Neural crest cell (in vitro differentiated cells): ENCODE results near the gene FIBP. TPM values are rescaled to one million over a fixed set of nuclear protein-coding genes. Genes with fewer than 3 reads are reported as not detected.

Source experiments
- DNase-seq: peaks from one replicate; pipeline ENCODE4 v3.0.0; 2021; ENCODE audit warnings: low read depth, mixed read lengths, low spot score
- H3K27ac Mint-ChIP-seq: one replicate; pipeline ENCODE4 v1.8.0; 2021; ENCODE audit warnings: mild to moderate bottlenecking, mixed read lengths; ENCODE audit not compliant: unreplicated experiment
- H3K27me3 Mint-ChIP-seq: 2 replicates; pipeline ENCODE4 v1.8.0; 2021; ENCODE audit warnings: low read depth, mild to moderate bottlenecking, mixed read lengths
- H3K36me3 Mint-ChIP-seq: 2 replicates; pipeline ENCODE4 v1.8.0; 2021; ENCODE audit warnings: low read depth, mild to moderate bottlenecking, mixed read lengths
- H3K4me1 Mint-ChIP-seq: 2 replicates; pipeline ENCODE4 v1.8.0; 2021; ENCODE audit warnings: mixed read lengths
- H3K4me3 Mint-ChIP-seq: one replicate; pipeline ENCODE4 v1.8.0; 2021; ENCODE audit warnings: mild to moderate bottlenecking, mixed read lengths
- H3K9me3 Mint-ChIP-seq: 2 replicates; pipeline ENCODE4 v1.8.0; 2021; ENCODE audit warnings: mixed read lengths
- total RNA-seq: library from RNA; stranded (reverse); gene quantifications from 2 replicates; pipeline ENCODE4 v1.2.1, GENCODE V29; 2021
- TF ChIP-seq, protein P1 (sequence below): fragments of 200-600 bp; sonication (generic); conservative IDR thresholded peaks from 2 replicates; pipeline ENCODE4 v1.5.0; 2021; ENCODE audit warnings: antibody characterized with exemption, mild to moderate bottlenecking

The FIBP gene
- total RNA-seq, 1 donor from 2014 or later = 90.0 TPM

DNA sequence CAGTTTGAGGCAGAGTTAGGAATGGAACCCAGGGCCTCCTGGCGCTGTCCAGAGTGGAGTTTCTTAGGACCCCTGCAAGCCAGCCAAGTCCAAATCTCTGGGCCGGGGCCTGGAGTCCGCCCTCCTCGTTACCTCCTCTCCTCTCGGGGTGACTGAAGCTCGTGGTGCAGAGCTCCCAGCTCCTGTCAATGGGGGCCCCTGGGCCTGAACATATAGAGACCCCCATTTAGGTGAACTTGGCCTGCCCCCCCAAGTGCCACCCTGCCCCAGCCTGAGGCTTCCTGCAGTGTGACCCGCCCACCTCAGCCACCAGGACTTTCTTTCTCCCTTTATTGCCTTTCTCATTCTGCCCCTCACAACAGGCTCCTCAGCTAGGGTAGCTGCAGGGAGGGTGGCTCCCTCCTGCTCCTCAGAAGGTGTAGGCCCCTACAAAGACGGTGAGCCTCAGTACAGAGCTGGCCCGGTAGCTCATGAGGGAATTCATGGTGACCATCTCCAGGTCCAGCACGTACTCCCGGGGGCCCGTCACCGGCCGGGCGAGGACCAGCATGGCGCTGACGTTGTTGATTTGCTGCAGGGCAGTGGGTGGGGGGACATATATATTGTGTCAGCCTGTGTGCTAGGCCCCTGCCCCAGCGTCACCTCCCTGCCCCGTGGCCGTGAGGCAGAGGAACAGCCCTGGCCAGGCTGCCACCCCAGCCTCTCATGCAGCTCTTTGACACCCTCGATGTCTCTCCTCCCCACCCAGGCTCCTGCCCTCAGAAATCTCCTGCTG, 21.6 kb downstream of the FIBP start:
- H3K27me3 Mint-ChIP-seq = no peaks in the 10 kb centered on the region
- DNase-seq = no peak
- H3K36me3 Mint-ChIP-seq = peaks cover 8% of the 10 kb centered on the region
- TF ChIP-seq, protein P1, sequence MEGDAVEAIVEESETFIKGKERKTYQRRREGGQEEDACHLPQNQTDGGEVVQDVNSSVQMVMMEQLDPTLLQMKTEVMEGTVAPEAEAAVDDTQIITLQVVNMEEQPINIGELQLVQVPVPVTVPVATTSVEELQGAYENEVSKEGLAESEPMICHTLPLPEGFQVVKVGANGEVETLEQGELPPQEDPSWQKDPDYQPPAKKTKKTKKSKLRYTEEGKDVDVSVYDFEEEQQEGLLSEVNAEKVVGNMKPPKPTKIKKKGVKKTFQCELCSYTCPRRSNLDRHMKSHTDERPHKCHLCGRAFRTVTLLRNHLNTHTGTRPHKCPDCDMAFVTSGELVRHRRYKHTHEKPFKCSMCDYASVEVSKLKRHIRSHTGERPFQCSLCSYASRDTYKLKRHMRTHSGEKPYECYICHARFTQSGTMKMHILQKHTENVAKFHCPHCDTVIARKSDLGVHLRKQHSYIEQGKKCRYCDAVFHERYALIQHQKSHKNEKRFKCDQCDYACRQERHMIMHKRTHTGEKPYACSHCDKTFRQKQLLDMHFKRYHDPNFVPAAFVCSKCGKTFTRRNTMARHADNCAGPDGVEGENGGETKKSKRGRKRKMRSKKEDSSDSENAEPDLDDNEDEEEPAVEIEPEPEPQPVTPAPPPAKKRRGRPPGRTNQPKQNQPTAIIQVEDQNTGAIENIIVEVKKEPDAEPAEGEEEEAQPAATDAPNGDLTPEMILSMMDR = no peak
- peak overlapping the region; percentile 19 for H3K27ac Mint-ChIP-seq
- peaks cover 34% of the 10 kb centered on the region for H3K4me1 Mint-ChIP-seq
- H3K4me3 Mint-ChIP-seq = peak overlapping the region; percentile 82
- no peaks in the 10 kb centered on the region for H3K9me3 Mint-ChIP-seq

DNA sequence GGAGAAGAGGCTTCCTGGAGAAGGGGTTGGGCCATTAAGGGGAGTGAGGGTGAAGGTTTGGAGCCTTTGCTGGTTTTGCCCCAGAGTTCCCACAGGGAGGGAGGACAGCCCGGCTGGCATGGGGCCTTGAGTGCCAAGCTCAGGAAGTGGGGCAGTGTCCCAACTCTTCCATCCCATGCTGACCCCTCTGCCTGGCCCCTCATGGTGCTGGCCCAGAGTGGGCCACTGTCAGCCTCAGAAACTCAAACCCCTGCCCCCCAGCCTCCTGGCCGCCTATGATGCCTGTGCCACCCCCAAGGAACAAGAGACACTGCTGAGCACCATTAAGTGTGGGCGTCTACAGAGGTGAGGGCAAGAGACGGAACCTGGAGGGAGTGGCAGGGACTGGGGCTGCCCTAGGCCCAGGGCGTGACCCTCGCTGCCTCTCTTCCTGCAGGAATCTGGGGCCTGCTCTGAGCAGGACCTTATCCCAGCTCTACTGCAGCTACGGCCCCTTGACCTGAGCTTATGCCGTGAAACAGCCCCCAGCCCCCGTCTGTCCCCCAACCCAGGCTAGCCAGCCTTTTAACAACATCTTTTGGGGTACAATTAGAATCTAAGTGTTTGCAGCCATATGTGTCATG, 22.6 kb downstream of the FIBP start:
- Mint-ChIP-seq H3K27ac (no peak overlapping the region), H3K36me3 (peaks cover 8% of the 10 kb centered on the region), H3K27me3 (no peaks in the 10 kb centered on the region), H3K4me1 (peaks cover 37% of the 10 kb centered on the region), H3K4me3 (peak overlapping the region; percentile 23), H3K9me3 (no peaks in the 10 kb centered on the region)
- DNase-seq = no peak
- TF ChIP-seq, protein P1 = no peak

DNA sequence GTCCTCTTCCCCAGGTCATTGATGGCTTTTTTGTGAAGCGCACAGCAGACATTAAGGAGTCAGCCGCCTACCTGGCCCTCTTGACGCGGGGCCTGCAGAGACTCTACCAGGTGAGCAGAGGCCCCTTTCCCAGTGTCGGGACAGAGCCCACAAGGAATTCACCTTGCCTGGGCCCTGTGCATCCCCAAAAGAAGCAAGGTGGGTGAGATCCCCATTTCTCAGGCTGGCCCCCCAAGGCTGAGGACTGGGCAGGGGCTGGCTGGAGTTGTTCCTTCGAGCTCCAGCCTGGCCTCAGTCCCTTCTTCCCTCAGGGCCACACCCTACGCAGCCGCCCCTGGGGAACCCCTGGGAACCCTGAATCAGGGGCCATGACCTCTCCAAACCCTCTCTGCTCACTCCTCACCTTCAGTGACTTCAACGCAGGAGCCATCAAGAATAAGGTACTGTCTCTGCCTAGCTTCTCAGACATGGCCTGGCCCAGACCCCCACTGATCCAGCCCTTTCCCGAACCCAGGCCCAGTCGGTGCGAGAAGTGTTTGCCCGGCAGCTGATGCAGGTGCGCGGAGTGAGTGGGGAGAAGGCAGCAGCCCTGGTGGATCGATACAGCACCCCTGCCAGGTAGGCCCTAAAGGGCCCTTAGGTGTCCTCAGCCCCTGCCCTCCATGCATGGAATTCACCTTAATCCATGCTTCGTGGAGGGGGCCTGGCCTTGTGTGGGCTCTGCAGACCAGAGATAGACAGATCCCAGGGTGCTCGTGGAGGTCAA, 23.4 kb downstream of the FIBP start:
- DNase-seq = no peak
- TF ChIP-seq, protein P1 = no peak
- Mint-ChIP-seq H3K4me1 (peaks cover 34% of the 10 kb centered on the region), H3K27ac (no peak overlapping the region), H3K4me3 (peak overlapping the region; percentile 49), H3K36me3 (peaks cover 8% of the 10 kb centered on the region), H3K9me3 (no peaks in the 10 kb centered on the region), H3K27me3 (no peaks in the 10 kb centered on the region)

DNA sequence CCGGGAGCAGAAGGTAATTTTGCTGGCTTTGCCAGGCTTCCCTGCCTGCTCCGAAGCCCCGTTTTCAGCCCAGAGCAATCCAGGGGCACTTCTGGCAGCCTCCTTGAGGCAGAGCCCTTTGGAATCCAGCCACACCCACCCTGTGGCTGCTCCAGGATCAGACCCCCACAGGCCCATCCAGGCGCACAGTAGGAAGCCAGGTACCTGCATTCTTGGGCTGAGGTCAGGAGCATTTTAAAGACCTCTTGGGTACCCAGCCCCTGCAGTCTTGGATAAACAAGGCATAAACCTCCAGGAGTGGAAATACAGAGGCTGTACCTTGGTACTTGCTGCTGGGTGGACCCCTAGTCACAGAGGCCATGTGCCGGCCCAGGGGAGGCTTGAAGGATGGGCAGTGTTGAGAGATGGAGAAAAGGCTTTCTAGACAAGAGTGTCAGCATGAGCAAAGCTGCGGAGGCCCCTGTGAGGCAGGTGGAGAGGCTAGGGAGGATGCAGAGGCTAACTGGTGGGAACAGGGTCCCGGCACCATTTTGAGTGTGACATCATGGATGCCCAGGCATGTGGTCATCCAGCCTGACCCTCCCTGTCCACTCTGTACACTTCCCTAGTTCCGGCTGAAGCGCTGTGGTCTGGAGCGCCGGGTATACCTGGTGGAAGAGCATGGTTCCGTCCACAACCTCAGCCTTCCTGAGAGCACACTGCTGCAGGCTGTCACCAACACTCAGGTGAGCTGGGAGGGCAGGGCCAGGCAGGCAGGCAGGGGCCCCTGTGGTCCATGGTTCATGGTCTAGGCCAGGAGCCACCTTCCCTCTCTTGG, 24.2 kb downstream of the FIBP start:
- peaks cover 34% of the 10 kb centered on the region for H3K4me1 Mint-ChIP-seq
- DNase-seq = no peak
- no peaks in the 10 kb centered on the region for H3K9me3 Mint-ChIP-seq
- peaks cover 8% of the 10 kb centered on the region for H3K36me3 Mint-ChIP-seq
- no peaks in the 10 kb centered on the region for H3K27me3 Mint-ChIP-seq
- TF ChIP-seq, protein P1 = no peak
- peak overlapping the region; percentile 38 for H3K4me3 Mint-ChIP-seq
- no peak overlapping the region for H3K27ac Mint-ChIP-seq
